Measurements from ENCODE around the gene IRF4.

IRF4 gene

GRCh38 chr6:345747-346385 is 45.7 kb upstream of the IRF4 start:
- no peak for TF ChIP-seq CTCF (IDR thresholded peaks at IDR 0.05; ENCODE audit: low read depth, low read length)
- H3K4me3 ChIP-seq (ENCODE audit: low read depth, low read length) = no peak overlapping the region

- no peak overlapping the region for H3K4me3 ChIP-seq (ENCODE audit: low read depth, low read length)
- no peak for TF ChIP-seq CTCF (IDR thresholded peaks at IDR 0.05; ENCODE audit: low read depth, low read length)
Observed at GRCh38 chr6:346386-347030, 45.0 kb upstream of the IRF4 start.

- no peak overlapping the region for H3K4me3 ChIP-seq (ENCODE audit: low read depth, low read length)
- TF ChIP-seq CTCF (IDR thresholded peaks at IDR 0.05; ENCODE audit: low read depth, low read length) = no peak
Observed at GRCh38 chr6:347232-347631, 44.3 kb upstream of the IRF4 start.

- no peak for TF ChIP-seq CTCF (IDR thresholded peaks at IDR 0.05; ENCODE audit: low read depth, low read length)
- H3K4me3 ChIP-seq (ENCODE audit: low read depth, low read length) = no peak overlapping the region
Observed at GRCh38 chr6:347951-348859, 43.3 kb upstream of the IRF4 start.

GRCh38 chr6:348860-349396 is 42.6 kb upstream of the IRF4 start:
- TF ChIP-seq CTCF (IDR thresholded peaks at IDR 0.05; ENCODE audit: low read depth, low read length) = no peak
- H3K4me3 ChIP-seq (ENCODE audit: low read depth, low read length) = no peak overlapping the region

GRCh38 chr6:349491-349921 is 42.0 kb upstream of the IRF4 start:
- TF ChIP-seq CTCF (IDR thresholded peaks at IDR 0.05; ENCODE audit: low read depth, low read length) = no peak

More at GRCh38 chr6:349491-349921, 42.0 kb upstream of the IRF4 start:
- no peak overlapping the region for H3K4me3 ChIP-seq (ENCODE audit: low read depth, low read length)
